Endothelial cell of umbilical vein (primary cell): ENCODE results near the gene POLR2C.
"Not testable (repeated sequence)": the region's sequence is repeated elsewhere in the genome, so short reads cannot be mapped to it uniquely, and the experiment has no call there.

Experiments used
- CTCF ChIP-seq, 2 donors: IDR thresholded peaks; 1 replicate in 1 of 2; 2 replicates in 1 of 2; pipeline ENCODE4 v1.5.1; 2011; ENCODE audit warnings: low read length in 2 of 2, mild to moderate bottlenecking in 2 of 2, moderate library complexity in 2 of 2, control low read depth in 1 of 2, inconsistent platforms in 1 of 2, low read depth in 1 of 2; ENCODE audit not compliant: insufficient read depth in 1 of 2; ENCODE audit errors: extremely low read depth in 1 of 2
- EZH2 ChIP-seq: IDR thresholded peaks from 2 replicates; pipeline ENCODE4 v1.6.1; 2012; ENCODE audit warnings: borderline replicate concordance, low read depth, mild to moderate bottlenecking, moderate library complexity, low read length, inconsistent platforms; ENCODE audit not compliant: severe bottlenecking
- POLR2A ChIP-seq: IDR thresholded peaks from 2 replicates; pipeline ENCODE4 v1.6.1; 2012; ENCODE audit warnings: low read depth, mild to moderate bottlenecking, control low read depth, low read length
- POLR2AphosphoS5 ChIP-seq: IDR thresholded peaks from 2 replicates; pipeline ENCODE4 v1.6.1; 2012; ENCODE audit warnings: low read depth, mild to moderate bottlenecking, control low read depth, low read length, moderate library complexity; ENCODE audit not compliant: insufficient read depth

GRCh38 chr16:57439947-57440346 is 22.5 kb upstream of the POLR2C start:
- not testable (repeated sequence) for TF ChIP-seq CTCF (IDR thresholded peaks at IDR 0.05; ENCODE audit: extremely low read depth in 1 of 2, insufficient read depth in 1 of 2, low read depth in 1 of 2, low read length in 2 of 2); POLR2AphosphoS5; EZH2; POLR2A
